Measurements from ENCODE around the gene HLA-E. TPM values are rescaled to one million over a fixed set of nuclear protein-coding genes. Genes with fewer than 3 reads are reported as not detected.
"Not testable (repeated sequence)": the region's sequence is repeated elsewhere in the genome, so short reads cannot be mapped to it uniquely, and the experiment has no call there.

The HLA-E gene
- total and polyA plus RNA-seq, 2 donors (not counting 3 experiments of a cell fraction or from before 2014, with no cell fraction given): 271 to 298 TPM

GRCh38 chr6:30517767-30518504 lies 28.6 kb downstream of the HLA-E start:
- intact Hi-C loops (cut with micrococcal nuclease): not testable (repeated sequence)
- POLR2A ChIA-PET: interaction anchor here (1.7 kb wide), 1 partner anchor 21 kb away, joined by 10 read pairs; no protein-coding TSS in a partner anchor

GRCh38 chr6:30518505-30519145 lies 29.3 kb downstream of the HLA-E start:
- H3K4me2 ChIP-seq (ENCODE audit: insufficient read depth, low read length); DNase-seq (ENCODE audit: low read depth, low spot score); dilution Hi-C loops (cut with MboI; ENCODE audit: extremely low pct_ligation_motif_present, low sequenced_read_pairs); H3K9me3 ChIP-seq (replicated peaks; ENCODE audit: control insufficient read depth, insufficient read depth, low read length); H2AFZ ChIP-seq (ENCODE audit: low read depth, low read length); H3K36me3 ChIP-seq (ENCODE audit: control insufficient read depth in 2 of 2, extremely low read depth in 1 of 2, insufficient read depth in 2 of 2, low read length in 2 of 2); intact Hi-C loops (cut with micrococcal nuclease); POLR2A ChIA-PET; H3K79me2 ChIP-seq (ENCODE audit: control insufficient read depth, insufficient read depth, low read length); H3K27ac ChIP-seq (ENCODE audit: insufficient read depth, low read depth, low read length); BruUV-seq (replicated peaks); H4K20me1 ChIP-seq (replicated peaks; ENCODE audit: control insufficient read depth, extremely low read depth, insufficient read depth, low read length); H3K27me3 ChIP-seq (ENCODE audit: control insufficient read depth in 2 of 2, insufficient read depth in 2 of 2, low read length in 2 of 2); H3K9ac ChIP-seq (replicated peaks; ENCODE audit: extremely low read depth, insufficient read depth, low read length); H3K4me3 ChIP-seq (replicated peaks in 1 of 3; ENCODE audit: insufficient read depth in 1 of 3, low read depth in 1 of 3, low read length in 3 of 3); FAIRE-seq; H3K9me1 ChIP-seq (replicated peaks; ENCODE audit: control insufficient read depth, extremely low read depth, insufficient read depth, low read length); H3K4me1 ChIP-seq (ENCODE audit: control insufficient read depth, extremely low read depth, insufficient read depth, low read length): not testable (repeated sequence)
- CTCF ChIA-PET: interaction anchor here (0.7 to 1.6 kb wide), 5 partner anchors 14 to 26 kb away, joined by 3 to 5 read pairs (median 4); no protein-coding TSS in a partner anchor

More at GRCh38 chr6:30517767-30518504, 28.6 kb downstream of the HLA-E start:
- H4K20me1 ChIP-seq (replicated peaks; ENCODE audit: control insufficient read depth, extremely low read depth, insufficient read depth, low read length); DNase-seq (ENCODE audit: low read depth, low spot score); H3K4me1 ChIP-seq (ENCODE audit: control insufficient read depth, extremely low read depth, insufficient read depth, low read length); H3K27me3 ChIP-seq (ENCODE audit: control insufficient read depth in 2 of 2, insufficient read depth in 2 of 2, low read length in 2 of 2); H3K79me2 ChIP-seq (ENCODE audit: control insufficient read depth, insufficient read depth, low read length); H3K9me1 ChIP-seq (replicated peaks; ENCODE audit: control insufficient read depth, extremely low read depth, insufficient read depth, low read length); FAIRE-seq; H3K9me3 ChIP-seq (replicated peaks; ENCODE audit: control insufficient read depth, insufficient read depth, low read length); H3K4me2 ChIP-seq (ENCODE audit: insufficient read depth, low read length); BruUV-seq (replicated peaks); H3K9ac ChIP-seq (replicated peaks; ENCODE audit: extremely low read depth, insufficient read depth, low read length); dilution Hi-C loops (cut with MboI; ENCODE audit: extremely low pct_ligation_motif_present, low sequenced_read_pairs); H3K36me3 ChIP-seq (ENCODE audit: control insufficient read depth in 2 of 2, extremely low read depth in 1 of 2, insufficient read depth in 2 of 2, low read length in 2 of 2); H3K27ac ChIP-seq (ENCODE audit: insufficient read depth, low read depth, low read length); H3K4me3 ChIP-seq (replicated peaks in 1 of 3; ENCODE audit: insufficient read depth in 1 of 3, low read depth in 1 of 3, low read length in 3 of 3); H2AFZ ChIP-seq (ENCODE audit: low read depth, low read length): not testable (repeated sequence)
- CTCF ChIA-PET: interaction anchor here (0.8 to 1.6 kb wide), 4 partner anchors 14 to 27 kb away, joined by 3 to 5 read pairs (median 4); no protein-coding TSS in a partner anchor
